T-helper 1 cell treated with Interleukin-12 subunit alpha and Interleukin-12 subunit beta and Interleukin-4 antibody, amounts not matched to agents 30 μg/mL and 1 μg/mL, for 36 hours (primary cell): ENCODE results near the gene DHDH.
"Not testable (repeated sequence)": the region's sequence is repeated elsewhere in the genome, so short reads cannot be mapped to it uniquely, and the experiment has no call there.

Source experiments
- H3K27ac Mint-ChIP-seq: one replicate; pipeline ENCODE4 v1.8.0; 2021; ENCODE audit warnings: mild to moderate bottlenecking, mixed read lengths
- H3K27me3 Mint-ChIP-seq: one replicate; pipeline ENCODE4 v1.8.0; 2021; ENCODE audit warnings: low read depth, mixed read lengths
- H3K36me3 Mint-ChIP-seq: one replicate; pipeline ENCODE4 v1.8.0; 2021; ENCODE audit warnings: low read depth, mixed read lengths
- H3K4me1 Mint-ChIP-seq: one replicate; pipeline ENCODE4 v1.8.0; 2021; ENCODE audit warnings: low read depth, mixed read lengths
- H3K4me3 Mint-ChIP-seq: one replicate; pipeline ENCODE4 v1.8.0; 2021; ENCODE audit warnings: mild to moderate bottlenecking, moderate library complexity, mixed read lengths
- H3K9me3 Mint-ChIP-seq: one replicate; pipeline ENCODE4 v1.8.0; 2021; ENCODE audit warnings: mixed read lengths

Gene DHDH

DNA sequence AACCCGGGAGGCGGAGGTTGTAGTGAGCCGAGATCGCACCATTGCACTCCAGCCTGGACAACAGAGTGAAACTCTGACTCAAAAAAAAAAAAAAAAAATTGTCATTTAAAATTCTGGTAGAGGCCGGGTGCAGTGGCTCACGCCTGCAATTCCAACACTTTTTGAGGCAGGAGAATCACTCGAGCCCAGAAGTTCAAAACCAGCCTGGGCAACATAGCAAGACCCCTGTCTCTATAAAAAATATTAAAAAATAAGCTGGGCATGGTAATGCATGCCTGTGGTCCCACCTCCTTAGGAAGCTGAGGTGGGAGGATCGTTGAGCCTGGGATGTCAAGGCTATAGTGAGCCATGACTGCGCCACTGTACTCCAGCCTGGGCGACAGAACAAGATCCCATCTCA, 27.2 kb upstream of the DHDH start:
- peaks cover 38% of the 10 kb centered on the region for H3K36me3 Mint-ChIP-seq
- no peaks in the 10 kb centered on the region for H3K9me3 Mint-ChIP-seq
- no peaks in the 10 kb centered on the region for H3K27me3 Mint-ChIP-seq
- H3K27ac Mint-ChIP-seq, result no peak overlapping the region
- no peak overlapping the region for H3K4me3 Mint-ChIP-seq
- H3K4me1 Mint-ChIP-seq, result peaks cover 13% of the 10 kb centered on the region

DNA sequence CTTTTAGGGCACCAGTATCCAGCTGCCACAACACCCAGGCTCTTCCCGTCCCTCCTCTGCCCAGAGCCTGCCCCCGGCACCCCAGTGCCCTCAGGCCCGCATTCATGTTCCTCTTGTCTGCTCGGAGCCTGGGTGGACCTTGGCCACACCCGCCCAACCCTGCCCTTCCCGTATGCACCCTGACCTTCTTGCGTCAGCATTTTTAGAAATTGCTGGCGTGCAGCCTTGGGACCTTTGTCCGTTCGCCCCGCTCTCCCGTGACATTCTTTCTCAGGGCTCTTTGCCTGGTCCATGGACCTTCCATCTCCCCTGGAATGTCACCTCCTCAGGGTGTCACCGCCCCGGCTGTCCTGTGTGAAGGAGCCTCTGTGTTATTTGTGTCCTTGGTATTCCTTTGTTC, 25.8 kb upstream of the DHDH start:
- H3K27ac Mint-ChIP-seq, result no peak overlapping the region
- H3K27me3 Mint-ChIP-seq, result no peaks in the 10 kb centered on the region
- H3K36me3 Mint-ChIP-seq, result peaks cover 39% of the 10 kb centered on the region
- no peaks in the 10 kb centered on the region for H3K9me3 Mint-ChIP-seq
- H3K4me1 Mint-ChIP-seq, result peaks cover 4% of the 10 kb centered on the region
- no peak overlapping the region for H3K4me3 Mint-ChIP-seq

DNA sequence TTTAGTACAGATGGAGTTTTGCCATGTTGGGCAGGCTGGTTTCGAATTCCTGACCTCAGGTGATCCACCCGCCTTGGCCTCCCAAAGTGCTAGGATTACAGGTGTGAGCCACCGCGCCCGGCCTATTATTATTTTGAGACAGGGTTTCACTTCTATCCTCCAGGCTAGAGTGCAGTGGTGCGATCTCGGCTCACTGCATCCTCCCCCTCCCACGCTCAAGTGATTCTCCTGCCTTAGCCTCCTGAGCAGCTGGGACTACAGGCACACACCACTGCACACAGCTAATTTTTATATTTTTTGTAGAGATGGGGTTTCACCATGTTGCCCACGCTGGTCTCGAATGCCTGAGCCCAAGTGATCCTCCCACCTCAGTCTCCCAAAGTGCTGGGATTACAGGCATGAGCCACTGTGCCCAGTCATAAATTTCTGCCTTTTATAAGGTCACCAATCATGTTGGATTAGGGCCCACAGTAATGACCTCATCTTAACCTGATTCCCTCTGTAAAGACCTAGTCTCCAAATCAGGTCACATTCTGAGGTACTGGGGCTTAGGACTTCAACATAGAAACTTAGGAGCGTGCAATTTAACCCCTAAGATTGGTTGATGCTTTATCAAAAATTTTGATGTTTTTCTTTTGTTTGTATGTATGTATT, 23.9 kb upstream of the DHDH start:
- H3K27me3 Mint-ChIP-seq, H3K4me1 Mint-ChIP-seq, H3K27ac Mint-ChIP-seq, H3K9me3 Mint-ChIP-seq, H3K4me3 Mint-ChIP-seq: not testable (repeated sequence)
- H3K36me3 Mint-ChIP-seq, result peaks cover 43% of the 10 kb centered on the region

DNA sequence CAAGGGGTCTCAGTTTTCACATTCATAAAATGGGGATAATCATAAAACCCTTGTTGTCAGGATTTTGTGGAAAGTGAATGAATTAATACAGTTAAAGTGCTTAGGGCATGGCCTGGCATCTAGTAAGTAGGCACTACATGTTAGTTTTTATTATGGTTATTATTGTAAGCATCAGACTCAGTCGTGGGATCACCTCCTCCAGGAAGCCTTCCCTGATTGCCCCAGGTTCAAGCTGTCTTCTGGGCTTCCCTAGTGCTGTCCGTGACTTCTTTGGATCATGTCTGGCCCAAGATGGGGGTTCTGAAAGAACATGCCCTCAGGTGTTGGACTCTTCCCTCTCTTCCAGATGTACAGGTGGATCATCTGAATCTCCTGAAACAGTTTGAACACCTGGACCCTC, 22.7 kb upstream of the DHDH start:
- no peak overlapping the region for H3K27ac Mint-ChIP-seq
- no peaks in the 10 kb centered on the region for H3K9me3 Mint-ChIP-seq
- no peak overlapping the region for H3K4me3 Mint-ChIP-seq
- no peaks in the 10 kb centered on the region for H3K27me3 Mint-ChIP-seq
- H3K4me1 Mint-ChIP-seq, result peaks cover 5% of the 10 kb centered on the region
- peaks cover 37% of the 10 kb centered on the region for H3K36me3 Mint-ChIP-seq

DNA sequence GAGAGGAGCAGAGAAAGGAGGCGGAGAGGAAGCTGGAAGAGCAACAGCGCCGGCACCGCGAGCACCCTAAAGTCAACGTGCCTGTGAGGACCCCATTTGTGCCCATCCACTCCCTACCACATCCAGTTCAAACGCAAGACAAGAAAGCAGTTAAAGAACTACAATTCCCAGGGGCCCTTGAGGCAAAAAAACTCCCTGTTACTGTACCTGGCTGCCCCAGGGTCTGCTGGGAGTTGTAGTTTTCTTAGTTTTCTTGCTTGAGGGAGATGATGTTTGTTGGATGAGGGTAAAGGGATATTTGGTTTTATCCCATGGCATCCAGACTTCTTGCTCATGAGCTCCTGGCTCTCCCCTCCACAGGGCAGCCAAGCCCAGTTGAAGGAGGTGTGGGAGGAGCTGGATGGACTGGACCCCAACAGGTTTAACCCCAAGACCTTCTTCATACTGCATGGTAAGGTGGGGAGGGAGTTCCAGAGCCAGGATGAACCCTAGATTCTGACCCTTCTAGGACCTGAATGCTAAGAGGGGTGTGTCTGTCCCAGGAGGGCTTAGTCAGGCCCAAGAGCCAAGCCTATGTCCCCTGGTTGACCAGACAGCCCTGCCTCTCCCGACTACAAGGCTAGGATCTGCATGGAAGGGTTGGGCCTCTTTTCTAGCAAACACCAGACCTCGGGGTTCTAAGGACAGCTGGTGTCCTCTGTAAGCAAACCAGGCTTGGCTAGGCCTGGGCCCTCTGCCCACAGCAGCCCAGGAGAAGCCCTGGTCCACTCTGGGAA, 20.2 kb upstream of the DHDH start:
- no peak overlapping the region for H3K27ac Mint-ChIP-seq
- peaks cover 38% of the 10 kb centered on the region for H3K36me3 Mint-ChIP-seq
- no peaks in the 10 kb centered on the region for H3K9me3 Mint-ChIP-seq
- no peaks in the 10 kb centered on the region for H3K27me3 Mint-ChIP-seq
- H3K4me1 Mint-ChIP-seq, result peaks cover 4% of the 10 kb centered on the region
- H3K4me3 Mint-ChIP-seq, result no peak overlapping the region

DNA sequence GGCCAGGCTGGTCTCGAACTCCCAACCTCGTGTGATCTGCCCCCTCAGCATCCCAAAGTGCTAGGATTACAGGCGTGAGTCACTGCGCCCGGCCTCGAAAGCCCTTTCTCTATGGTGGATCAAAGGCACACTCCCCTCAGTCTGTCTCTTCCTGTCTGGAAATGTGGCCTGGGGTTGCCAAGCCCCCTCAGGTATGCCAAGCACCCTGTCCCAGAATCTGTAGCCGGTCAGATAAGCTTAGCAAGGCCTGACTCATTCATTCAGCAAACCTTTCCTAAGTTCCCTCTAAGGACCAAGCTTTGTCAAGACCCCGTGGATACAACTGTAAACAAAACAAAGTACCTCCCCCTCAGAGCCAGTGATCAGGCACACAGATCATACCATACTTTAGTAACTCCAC, 19.3 kb upstream of the DHDH start:
- Mint-ChIP-seq H3K36me3 (peaks cover 38% of the 10 kb centered on the region), H3K4me1 (peaks cover 4% of the 10 kb centered on the region), H3K9me3 (no peaks in the 10 kb centered on the region), H3K4me3 (no peak overlapping the region), H3K27me3 (no peaks in the 10 kb centered on the region), H3K27ac (peak overlapping the region; percentile 6)

DNA sequence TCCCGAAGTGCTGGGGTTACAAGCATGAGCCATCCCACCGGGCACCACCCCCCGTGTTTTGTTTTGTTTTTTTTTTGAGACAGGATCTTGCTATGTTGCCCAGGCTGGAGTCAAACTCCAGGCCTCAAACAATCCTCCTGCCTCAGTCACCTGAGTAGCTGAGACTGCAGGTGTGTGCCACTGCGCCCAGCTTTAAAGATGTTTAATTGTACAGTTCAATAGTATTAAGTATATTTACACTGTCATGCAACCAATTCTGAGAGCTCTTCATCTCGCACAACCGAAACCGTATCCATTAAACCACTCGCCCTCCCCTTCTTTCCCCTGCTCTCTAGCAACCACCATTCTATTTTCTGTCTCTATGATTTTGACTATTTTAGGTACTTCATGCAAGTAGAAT, 17.7 kb upstream of the DHDH start:
- Mint-ChIP-seq H3K4me1 (peaks cover 4% of the 10 kb centered on the region), H3K36me3 (peaks cover 35% of the 10 kb centered on the region), H3K27ac (no peak overlapping the region), H3K4me3 (no peak overlapping the region), H3K9me3 (no peaks in the 10 kb centered on the region), H3K27me3 (no peaks in the 10 kb centered on the region)

DNA sequence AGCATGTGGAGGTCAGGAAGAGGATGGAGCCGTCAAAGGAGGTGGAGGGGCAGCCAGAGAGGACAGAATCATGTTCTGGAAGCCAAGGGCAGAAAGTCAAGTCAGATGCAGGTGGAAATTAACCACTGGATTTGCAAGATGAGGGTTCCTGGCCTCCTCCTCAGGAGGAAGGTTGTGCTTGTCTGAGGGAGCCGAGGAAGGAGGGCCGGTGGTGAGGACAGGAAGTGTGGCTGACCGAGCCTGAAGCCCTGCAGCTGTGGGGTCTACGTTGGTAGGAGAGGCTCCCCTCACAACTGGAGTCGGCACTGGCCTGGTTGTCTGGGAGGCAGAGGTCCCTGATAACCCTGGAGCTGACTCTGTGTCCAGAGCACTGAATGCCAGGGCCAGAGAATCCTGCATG, 15.4 kb upstream of the DHDH start:
- H3K9me3 Mint-ChIP-seq, result no peaks in the 10 kb centered on the region
- no peaks in the 10 kb centered on the region for H3K27me3 Mint-ChIP-seq
- H3K36me3 Mint-ChIP-seq, result peaks cover 33% of the 10 kb centered on the region
- H3K27ac Mint-ChIP-seq, result no peak overlapping the region
- peaks cover 2% of the 10 kb centered on the region for H3K4me1 Mint-ChIP-seq
- no peak overlapping the region for H3K4me3 Mint-ChIP-seq

DNA sequence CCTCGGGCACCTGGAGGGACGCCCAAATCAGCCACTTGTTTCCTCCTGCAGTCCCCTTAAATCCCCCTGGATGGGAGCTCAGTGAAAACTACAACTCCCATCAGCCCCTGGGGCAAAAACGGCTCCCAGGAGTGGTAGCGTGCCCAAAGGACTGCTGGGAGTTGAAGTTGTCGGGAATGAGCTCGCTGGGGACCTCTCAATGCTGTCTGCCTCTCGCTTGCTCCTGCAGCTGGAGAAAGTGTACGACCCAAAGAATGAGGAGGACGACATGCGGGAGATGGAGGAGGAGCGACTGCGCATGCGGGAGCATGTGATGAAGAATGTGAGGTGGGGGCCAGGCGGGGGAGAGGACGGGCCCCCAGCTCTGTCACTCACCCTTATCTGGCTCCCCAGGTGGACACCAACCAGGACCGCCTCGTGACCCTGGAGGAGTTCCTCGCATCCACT, 14.7 kb upstream of the DHDH start:
- Mint-ChIP-seq H3K4me1 (peaks cover 2% of the 10 kb centered on the region), H3K27ac (no peak overlapping the region), H3K4me3 (no peak overlapping the region), H3K27me3 (no peaks in the 10 kb centered on the region), H3K36me3 (peaks cover 35% of the 10 kb centered on the region), H3K9me3 (no peaks in the 10 kb centered on the region)

DNA sequence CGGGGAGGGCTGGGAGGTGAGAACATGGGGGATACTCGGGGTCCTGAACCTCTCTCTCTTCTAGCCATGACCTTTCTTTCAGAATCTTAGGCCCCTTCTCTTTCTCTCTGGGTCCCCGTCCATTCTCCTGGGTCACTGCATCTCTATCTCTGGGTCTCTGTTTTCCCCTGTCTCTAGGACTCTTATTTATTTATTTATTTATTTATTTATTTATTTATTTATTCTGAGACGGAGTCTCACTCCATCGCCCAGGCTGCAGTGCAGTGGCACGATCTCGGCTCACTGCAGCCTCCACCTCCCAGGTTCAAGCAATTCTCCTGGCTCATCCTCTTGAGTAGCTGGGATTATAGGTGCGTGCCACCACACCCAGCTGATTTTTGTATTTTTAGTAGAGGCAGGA, 14.2 kb upstream of the DHDH start:
- not testable (repeated sequence) for H3K4me3 Mint-ChIP-seq, H3K9me3 Mint-ChIP-seq, H3K4me1 Mint-ChIP-seq, H3K27me3 Mint-ChIP-seq, H3K27ac Mint-ChIP-seq
- H3K36me3 Mint-ChIP-seq, result peaks cover 32% of the 10 kb centered on the region

DNA sequence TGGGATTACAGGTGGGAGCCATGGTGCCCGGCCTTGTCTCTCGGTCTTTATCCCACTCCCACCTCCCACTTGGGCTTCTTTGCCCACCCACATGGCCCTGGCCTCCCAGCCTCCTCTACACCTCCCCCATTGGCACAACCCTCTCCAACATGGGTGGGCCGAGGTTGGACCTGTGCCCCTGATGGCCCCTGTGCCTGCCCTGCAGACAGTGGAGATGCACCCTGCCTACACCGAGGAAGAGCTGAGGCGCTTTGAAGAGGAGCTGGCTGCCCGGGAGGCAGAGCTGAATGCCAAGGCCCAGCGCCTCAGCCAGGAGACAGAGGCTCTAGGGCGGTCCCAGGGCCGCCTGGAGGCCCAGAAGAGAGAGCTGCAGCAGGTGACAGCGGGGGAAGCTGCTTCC, 12.6 kb upstream of the DHDH start:
- no peaks in the 10 kb centered on the region for H3K9me3 Mint-ChIP-seq
- H3K4me3 Mint-ChIP-seq, result no peak overlapping the region
- H3K4me1 Mint-ChIP-seq, result peaks cover under 1% of the 10 kb centered on the region
- peaks cover 26% of the 10 kb centered on the region for H3K36me3 Mint-ChIP-seq
- H3K27ac Mint-ChIP-seq, result no peak overlapping the region
- no peaks in the 10 kb centered on the region for H3K27me3 Mint-ChIP-seq

DNA sequence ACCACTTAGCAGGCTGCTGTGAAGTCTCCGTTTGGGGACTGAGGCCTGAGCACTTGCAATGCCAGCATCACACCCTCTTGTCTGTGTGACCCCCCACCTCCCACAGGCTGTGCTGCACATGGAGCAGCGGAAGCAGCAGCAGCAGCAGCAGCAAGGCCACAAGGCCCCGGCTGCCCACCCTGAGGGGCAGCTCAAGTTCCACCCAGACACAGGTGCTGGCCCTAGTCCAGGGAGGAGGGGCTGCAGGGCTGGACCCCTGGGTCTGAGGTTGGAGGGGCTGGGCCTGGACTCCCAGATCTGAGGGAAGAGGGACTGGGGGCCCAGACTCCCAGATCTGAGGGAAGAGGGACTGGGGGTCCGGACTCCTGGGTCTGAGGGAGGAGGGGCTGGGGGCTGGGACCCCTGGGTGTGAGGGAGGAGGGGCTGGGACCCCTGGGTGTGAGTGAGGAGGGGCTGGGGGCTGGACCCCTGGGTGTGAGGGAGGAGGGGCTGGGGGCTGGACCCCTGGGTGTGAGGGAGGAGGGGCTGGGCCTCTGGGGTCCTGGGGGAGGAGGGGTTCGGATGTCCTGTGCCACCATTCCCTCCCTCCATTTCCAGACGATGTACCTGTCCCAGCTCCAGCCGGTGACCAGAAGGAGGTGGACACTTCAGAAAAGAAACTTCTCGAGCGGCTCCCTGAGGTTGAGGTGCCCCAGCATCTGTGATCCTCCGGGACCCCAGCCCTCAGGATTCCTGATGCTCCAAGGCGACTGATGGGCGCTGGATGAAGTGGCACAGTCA, 11.6 kb upstream of the DHDH start:
- Mint-ChIP-seq H3K27me3 (no peaks in the 10 kb centered on the region), H3K4me3 (no peak overlapping the region), H3K27ac (no peak overlapping the region), H3K4me1 (peaks cover 2% of the 10 kb centered on the region), H3K36me3 (peaks cover 23% of the 10 kb centered on the region), H3K9me3 (no peaks in the 10 kb centered on the region)

DNA sequence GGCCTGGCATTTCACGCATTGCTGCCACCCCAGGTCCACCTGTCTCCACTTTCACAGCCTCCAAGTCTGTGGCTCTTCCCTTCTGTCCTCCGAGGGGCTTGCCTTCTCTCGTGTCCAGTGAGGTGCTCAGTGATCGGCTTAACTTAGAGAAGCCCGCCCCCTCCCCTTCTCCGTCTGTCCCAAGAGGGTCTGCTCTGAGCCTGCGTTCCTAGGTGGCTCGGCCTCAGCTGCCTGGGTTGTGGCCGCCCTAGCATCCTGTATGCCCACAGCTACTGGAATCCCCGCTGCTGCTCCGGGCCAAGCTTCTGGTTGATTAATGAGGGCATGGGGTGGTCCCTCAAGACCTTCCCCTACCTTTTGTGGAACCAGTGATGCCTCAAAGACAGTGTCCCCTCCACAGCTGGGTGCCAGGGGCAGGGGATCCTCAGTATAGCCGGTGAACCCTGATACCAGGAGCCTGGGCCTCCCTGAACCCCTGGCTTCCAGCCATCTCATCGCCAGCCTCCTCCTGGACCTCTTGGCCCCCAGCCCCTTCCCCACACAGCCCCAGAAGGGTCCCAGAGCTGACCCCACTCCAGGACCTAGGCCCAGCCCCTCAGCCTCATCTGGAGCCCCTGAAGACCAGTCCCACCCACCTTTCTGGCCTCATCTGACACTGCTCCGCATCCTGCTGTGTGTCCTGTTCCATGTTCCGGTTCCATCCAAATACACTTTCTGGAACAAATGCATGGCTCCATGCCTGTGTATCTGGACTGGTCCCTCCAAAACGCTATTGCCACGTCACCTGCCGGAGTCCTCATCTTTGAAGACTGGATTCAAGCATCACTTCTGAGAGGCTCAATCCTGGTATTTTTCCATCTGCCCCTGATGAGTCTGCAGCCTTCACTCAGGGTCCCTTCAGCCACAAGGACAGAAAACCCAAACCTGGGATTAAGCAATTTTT, 10.7 kb upstream of the DHDH start:
- peaks cover 21% of the 10 kb centered on the region for H3K36me3 Mint-ChIP-seq
- peaks cover 4% of the 10 kb centered on the region for H3K4me1 Mint-ChIP-seq
- H3K4me3 Mint-ChIP-seq, result no peak overlapping the region
- no peaks in the 10 kb centered on the region for H3K9me3 Mint-ChIP-seq
- H3K27ac Mint-ChIP-seq, result peak overlapping the region; percentile 26
- no peaks in the 10 kb centered on the region for H3K27me3 Mint-ChIP-seq

DNA sequence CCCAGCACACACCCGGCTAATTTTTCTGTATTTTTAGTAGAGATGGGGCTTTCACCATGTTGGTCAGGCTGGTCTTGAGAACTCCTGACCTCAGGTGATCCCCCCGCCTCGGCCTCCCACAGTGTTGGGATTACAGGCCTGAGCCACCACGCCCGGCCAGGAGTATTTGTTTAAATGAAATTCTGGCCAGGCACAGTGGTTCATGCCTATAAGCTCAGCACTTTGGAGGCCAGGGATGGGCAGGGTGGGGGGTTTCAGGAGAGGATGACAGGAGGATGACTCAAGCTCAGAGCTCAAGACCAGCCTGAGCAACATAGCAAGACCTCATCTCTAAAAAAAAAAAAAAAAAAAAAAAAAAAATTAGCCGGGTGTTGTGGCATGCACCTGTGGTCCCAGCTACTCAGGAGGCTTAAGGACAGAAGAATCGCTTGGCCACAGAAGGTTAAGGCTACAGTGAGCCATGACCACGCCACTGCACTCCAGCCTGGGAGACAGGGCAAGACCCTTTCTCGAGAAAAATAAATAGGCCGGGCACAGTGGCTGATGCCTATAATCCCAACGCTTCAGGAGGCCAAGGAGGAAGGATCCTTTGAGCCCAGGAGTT, 8.2 kb upstream of the DHDH start:
- peaks cover 4% of the 10 kb centered on the region for H3K4me1 Mint-ChIP-seq
- no peaks in the 10 kb centered on the region for H3K27me3 Mint-ChIP-seq
- no peak overlapping the region for H3K4me3 Mint-ChIP-seq
- H3K27ac Mint-ChIP-seq, result no peak overlapping the region
- peaks cover 13% of the 10 kb centered on the region for H3K36me3 Mint-ChIP-seq
- no peaks in the 10 kb centered on the region for H3K9me3 Mint-ChIP-seq
